Measurements from ENCODE around the gene CKAP4.

- TF ChIP-seq POLR2A (IDR thresholded peaks at IDR 0.05; ENCODE audit: low read depth) (no peak), POLR2AphosphoS5 (IDR thresholded peaks at IDR 0.05) (no peak), CTCF (IDR thresholded peaks at IDR 0.05) (peak in 1 of 3 experiments; percentile 29)
Measured at GRCh38 chr12:106246891-106247673, 738 bp downstream of the CKAP4 start.

Measured in esophagus muscularis mucosa (tissue), 3 donors.